GM10248 (cell line): ENCODE measurements around the gene FAM98B.

Source experiments
- CTCF ChIA-PET: fragments of 300-600 bp; sonication (Branson Sonifier 250); formaldehyde crosslinking; extraction: SDS; loops from one replicate; lab custom pipeline; 2021; ENCODE audit warnings: antibody characterized with exemption; lab: Yijun Ruan, JAX
- POLR2A ChIA-PET: fragments of 350-650 bp; sonication (Branson Sonifier 250); formaldehyde crosslinking; extraction: SDS; loops from one replicate; lab custom pipeline; 2020; ENCODE audit warnings: antibody characterized with exemption; lab: Yijun Ruan, JAX
- DNase-seq: peaks from one replicate; pipeline ENCODE4 v3.0.0; 2012; ENCODE audit errors: extremely low spot score
- CTCF ChIP-seq: IDR thresholded peaks from 2 replicates; pipeline ENCODE4 v1.5.1; 2012; ENCODE audit warnings: mild to moderate bottlenecking, low read depth; ENCODE audit errors: extremely low read depth, missing control alignments, control extremely low read depth

The FAM98B gene

GRCh38 chr15:38517312-38517975 is 63.5 kb downstream of the FAM98B start:
- POLR2A ChIA-PET, result no interaction called here
- CTCF ChIA-PET, result interaction anchor here (1.1 to 2.9 kb wide), 7 partner anchors 12 to 174 kb away, joined by 3 to 9 read pairs (median 4); no protein-coding TSS in a partner anchor

GRCh38 chr15:38518084-38518483 is 64.2 kb downstream of the FAM98B start:
- DNase-seq, result no peak
- CTCF ChIA-PET, result interaction anchor here (0.7 to 2.9 kb wide), 7 partner anchors 11 to 166 kb away, joined by 3 to 9 read pairs (median 4); no protein-coding TSS in a partner anchor
- TF ChIP-seq CTCF, result no peak
- POLR2A ChIA-PET, result no interaction called here

More at GRCh38 chr15:38517312-38517975, 63.5 kb downstream of the FAM98B start:
- DNase-seq, result no peak
- no peak for TF ChIP-seq CTCF

DNA sequence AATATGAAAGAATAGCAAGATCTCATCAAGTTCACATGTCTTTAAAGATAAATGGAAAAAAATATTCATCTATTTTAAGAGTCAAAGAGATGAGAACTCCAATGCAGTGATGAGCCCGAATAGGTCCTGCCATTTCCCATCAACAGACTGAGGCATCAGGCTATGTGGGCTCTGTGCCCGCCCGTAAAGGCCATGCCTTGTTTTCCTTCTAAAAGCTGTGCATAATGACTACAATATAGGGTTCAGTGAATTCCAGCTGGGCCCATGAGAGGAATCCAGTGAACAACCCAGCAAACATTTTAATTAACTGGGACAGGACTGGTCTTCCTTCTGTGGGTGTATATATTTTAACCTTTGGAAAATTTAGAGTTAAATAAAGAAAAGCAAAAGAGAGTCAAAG is 66.1 kb downstream of the FAM98B start:
- TF ChIP-seq CTCF, result no peak
- ChIA-PET POLR2A (no interaction called here), CTCF (interaction anchor here (2.2 kb wide), 1 partner anchor 16 kb away, joined by 10 read pairs; no protein-coding TSS in a partner anchor)
- no peak for DNase-seq

- CTCF ChIA-PET, result interaction anchor here (1.5 to 3.1 kb wide), 5 partner anchors 8 to 42 kb away, joined by 3 to 12 read pairs (median 6); partner anchors contain the start of gene RASGRP1
These were observed 67.4 kb downstream of the FAM98B start for GRCh38 chr15:38521316-38521715.

DNA sequence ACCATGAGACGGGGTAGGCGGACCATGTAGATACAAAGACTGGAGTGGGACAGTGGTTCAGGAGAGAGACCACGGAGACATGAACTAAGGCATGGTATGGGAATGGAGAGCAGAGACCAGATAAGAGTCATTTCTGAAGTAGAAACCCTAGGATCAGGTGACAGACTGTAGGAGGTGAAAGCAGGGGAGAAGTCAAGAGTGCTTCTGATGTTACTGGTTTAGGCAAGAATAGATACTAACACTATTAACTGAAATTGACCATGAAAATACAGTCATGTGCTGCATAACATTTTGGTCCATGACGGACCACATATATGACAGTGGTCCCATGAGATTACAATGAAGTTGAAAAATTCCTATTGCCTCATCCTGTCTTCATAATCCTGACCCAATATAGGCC is 69.0 kb downstream of the FAM98B start:
- POLR2A ChIA-PET, result no interaction called here
- DNase-seq, result no peak
- CTCF ChIA-PET, result interaction anchor here (0.9 to 3.1 kb wide), 8 partner anchors 10 to 168 kb away, joined by 3 to 14 read pairs (median 5); partner anchors contain the start of gene RASGRP1
- TF ChIP-seq CTCF, result no peak

More at GRCh38 chr15:38521316-38521715, 67.4 kb downstream of the FAM98B start:
- DNase-seq, result no peak
- no peak for TF ChIP-seq CTCF
- POLR2A ChIA-PET, result no interaction called here

GRCh38 chr15:38524156-38524555 is 70.2 kb downstream of the FAM98B start:
- TF ChIP-seq CTCF, result no peak
- CTCF ChIA-PET, result interaction anchor here (0.6 to 3.0 kb wide), 6 partner anchors 9 to 168 kb away, joined by 3 to 9 read pairs (median 4); partner anchors contain the start of gene RASGRP1
- DNase-seq, result no peak
- POLR2A ChIA-PET, result no interaction called here
